Measurements from ENCODE around the gene HNRNPAB.

DNA sequence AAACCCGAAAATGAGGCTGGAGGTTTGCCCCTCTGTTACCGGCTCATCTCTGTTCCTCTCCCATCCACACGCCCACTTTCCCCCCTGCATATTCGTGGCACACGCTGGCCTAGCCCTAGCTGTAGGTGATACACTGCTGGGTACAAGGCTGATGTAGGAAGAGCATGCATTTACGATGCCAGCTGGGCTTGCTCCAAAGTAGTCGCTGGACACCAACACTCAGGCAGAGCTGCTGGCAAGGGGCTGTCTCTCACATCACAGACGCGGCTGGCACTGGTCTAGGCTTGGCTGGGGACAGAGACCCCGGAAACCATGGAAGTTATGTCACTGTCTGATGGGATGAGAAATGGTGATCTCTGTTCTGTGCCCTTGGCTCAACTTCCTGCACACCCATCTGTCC is 38.1 kb downstream of the HNRNPAB start:
- TF ChIP-seq, protein P1, sequence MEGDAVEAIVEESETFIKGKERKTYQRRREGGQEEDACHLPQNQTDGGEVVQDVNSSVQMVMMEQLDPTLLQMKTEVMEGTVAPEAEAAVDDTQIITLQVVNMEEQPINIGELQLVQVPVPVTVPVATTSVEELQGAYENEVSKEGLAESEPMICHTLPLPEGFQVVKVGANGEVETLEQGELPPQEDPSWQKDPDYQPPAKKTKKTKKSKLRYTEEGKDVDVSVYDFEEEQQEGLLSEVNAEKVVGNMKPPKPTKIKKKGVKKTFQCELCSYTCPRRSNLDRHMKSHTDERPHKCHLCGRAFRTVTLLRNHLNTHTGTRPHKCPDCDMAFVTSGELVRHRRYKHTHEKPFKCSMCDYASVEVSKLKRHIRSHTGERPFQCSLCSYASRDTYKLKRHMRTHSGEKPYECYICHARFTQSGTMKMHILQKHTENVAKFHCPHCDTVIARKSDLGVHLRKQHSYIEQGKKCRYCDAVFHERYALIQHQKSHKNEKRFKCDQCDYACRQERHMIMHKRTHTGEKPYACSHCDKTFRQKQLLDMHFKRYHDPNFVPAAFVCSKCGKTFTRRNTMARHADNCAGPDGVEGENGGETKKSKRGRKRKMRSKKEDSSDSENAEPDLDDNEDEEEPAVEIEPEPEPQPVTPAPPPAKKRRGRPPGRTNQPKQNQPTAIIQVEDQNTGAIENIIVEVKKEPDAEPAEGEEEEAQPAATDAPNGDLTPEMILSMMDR (IDR thresholded peaks at IDR 0.05), result no peak
- TF ChIP-seq ZFX (IDR thresholded peaks at IDR 0.05; ENCODE audit: borderline replicate concordance), result no peak

Data from 22Rv1 (cell line).